GM12864 (cell line): Measurements from ENCODE around the gene ITPRIP.

ENCODE experiments used
- DNase-seq: peaks from one replicate; pipeline ENCODE4 v3.0.0-alpha.2; 2011; ENCODE audit warnings: low read depth
- H3K4me3 ChIP-seq: 2 replicates; pipeline ENCODE4 v1.5.1; 2011; ENCODE audit warnings: mild to moderate bottlenecking, low read depth, low read length, control low read depth
- CTCF ChIP-seq: IDR thresholded peaks from 2 replicates; pipeline ENCODE4 v1.5.1; 2011; ENCODE audit warnings: low read depth, mild to moderate bottlenecking, moderate library complexity, low read length, control low read depth, inconsistent platforms; ENCODE audit errors: missing control alignments

The ITPRIP gene

DNA sequence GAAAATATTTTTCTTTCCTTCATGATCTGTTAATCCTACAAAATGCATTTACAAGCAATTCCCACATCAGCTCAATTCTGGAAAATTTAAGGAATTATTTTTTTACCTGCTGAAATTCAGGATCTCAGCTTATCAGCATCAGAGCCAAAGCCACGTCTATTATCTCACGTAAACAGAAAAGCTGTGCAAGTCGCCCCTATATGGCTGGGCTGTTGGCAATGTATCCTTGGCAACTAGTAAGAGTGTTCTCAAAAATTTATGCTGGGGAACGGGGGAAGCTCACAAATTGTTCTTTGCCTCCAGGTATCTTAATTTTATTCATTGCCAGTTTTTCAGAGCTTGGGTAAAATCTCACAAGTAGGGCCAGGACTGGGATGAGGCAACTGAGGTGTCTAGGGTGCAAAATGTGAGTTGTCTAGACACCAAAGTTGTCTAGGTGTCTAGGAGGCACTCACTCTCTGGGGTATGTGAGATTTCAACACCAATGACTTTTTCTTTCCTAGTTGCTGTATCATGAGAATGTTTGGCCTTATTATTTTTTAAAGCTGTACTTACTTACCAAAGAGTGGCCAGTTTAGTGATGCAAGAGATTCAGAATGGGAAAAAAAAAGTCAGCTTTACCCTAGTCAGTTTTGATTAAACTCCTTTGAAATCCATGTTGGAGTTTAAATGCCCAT lies 64.2 kb downstream of the ITPRIP start:
- no peak overlapping the region for H3K4me3 ChIP-seq
- no peak for TF ChIP-seq CTCF
- DNase-seq = no peak

- H3K4me3 ChIP-seq = no peak overlapping the region
- no peak for TF ChIP-seq CTCF
- no peak for DNase-seq
Measured at GRCh38 chr10:104273286-104273685, 65.0 kb downstream of the ITPRIP start.

DNA sequence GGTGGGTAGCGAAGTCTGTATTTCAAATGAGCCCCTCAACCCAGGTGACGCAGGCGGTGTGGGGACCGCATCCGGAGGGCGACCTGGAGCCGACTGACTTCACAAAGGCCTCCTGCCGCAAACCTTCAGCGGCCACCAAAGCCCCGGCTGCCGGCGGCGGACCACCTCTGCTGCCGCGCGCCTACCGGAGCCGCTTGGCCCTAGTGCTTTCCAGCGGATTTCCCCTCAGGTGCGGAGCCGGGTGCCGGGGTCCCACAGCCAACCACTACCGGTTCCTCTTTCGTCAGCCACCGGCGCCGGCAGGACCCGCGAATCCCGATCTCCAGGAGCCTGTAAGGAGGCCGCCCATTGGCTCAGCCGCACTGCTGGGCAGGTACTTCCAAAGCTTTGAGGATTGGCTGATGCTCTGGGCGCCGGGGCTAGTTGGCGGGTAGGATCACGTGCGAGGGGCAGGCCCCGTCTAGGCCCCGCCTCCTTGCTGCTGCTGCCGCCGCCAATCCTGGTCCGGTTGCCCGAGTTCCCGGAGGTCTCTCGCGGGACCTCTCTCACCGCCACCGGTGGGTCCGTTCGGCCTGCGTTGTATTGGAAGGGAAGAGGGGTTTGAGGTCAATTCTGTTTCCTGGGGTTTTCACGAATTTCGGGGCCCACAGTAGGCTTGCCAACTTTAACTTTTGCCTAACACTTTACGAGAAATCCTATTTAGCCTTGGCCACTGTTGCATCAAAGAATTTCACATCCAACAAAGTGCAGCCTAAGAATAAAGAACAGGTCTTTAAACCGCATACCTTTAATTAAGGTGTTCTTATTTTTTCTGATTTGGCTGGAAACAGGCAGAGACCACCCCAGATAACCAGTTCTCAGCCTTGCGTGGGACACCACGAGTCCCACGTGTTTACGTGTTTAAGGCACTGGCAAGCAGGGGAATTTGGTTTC lies 69.3 kb downstream of the ITPRIP start, which contains the start of gene GSTO2:
GSTO2 (plus strand) TSS at position 472 of the 933 bp plus-strand sequence. CDS start 5,732 bp downstream, outside the sequence.
- H3K4me3 ChIP-seq = peak within 1 kb of the TSS; percentile 77
- no peak for TF ChIP-seq CTCF

GRCh38 chr10:104268405-104268712 lies 69.9 kb downstream of the ITPRIP start:
- DNase-seq = no peak
- TF ChIP-seq CTCF = no peak
- H3K4me3 ChIP-seq = peak overlapping the region; percentile 77

More for the DNA sequence above, 69.3 kb downstream of the ITPRIP start, which contains the start of gene GSTO2:
- DNase-seq = peak; percentile 97

DNA sequence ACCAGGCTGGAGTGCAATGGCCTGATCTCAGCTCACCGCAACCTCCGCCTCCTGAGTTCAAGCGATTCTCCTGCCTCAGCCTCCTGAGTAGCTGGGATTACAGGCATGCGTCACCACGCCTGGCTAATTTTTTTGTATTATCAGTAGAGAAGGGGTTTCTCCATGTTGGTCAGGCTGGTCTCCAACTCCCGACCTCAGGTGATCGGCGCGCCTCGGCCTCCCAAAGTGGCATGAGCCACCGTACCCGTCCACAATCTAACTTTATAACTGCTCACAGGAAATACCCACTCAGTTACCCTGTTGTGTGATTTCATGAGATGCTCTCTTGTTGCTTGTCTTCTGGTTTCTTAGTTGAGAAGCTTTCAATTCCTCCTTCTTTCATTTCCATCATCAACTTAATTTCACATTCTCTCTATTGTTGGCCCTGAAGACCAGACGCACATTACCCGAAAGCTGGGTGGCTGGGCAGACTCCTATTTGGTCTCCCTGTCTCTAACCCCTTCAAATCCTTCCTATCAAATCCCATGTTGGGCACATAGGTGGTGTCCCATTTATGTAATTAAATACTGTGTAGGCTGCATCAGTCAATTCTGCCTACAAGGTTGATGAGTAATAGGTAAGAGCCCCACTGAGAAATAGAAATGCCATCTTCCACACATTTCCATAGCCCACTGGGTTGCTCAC lies 70.4 kb downstream of the ITPRIP start:
- no peak for DNase-seq
- no peak for TF ChIP-seq CTCF

DNA sequence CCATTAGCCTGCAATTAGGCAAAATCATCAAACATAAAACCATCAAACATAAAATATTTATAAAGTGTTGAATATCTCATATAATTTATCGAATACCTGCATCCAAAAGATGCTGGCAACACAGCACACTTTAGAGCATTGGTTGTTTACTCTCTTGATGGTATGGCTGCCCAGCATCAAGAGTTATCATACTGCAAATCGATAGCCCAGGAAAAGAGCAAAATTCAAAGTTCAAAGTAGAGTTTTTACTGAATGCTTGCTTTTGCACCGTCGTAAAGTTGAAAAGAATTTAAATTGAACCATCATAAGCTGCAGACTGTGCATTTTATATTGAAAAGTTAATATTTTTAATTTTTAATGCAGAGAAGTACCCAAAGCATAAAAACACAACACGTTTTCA lies 73.5 kb downstream of the ITPRIP start:
- TF ChIP-seq CTCF = no peak
- no peak for DNase-seq
- H3K4me3 ChIP-seq = no peak overlapping the region

More for the DNA sequence above, 70.4 kb downstream of the ITPRIP start:
- H3K4me3 ChIP-seq = peak overlapping the region; percentile 77
